Measurements from ENCODE around the gene DIAPH3. TPM values are rescaled to one million over a fixed set of nuclear protein-coding genes. Genes with fewer than 3 reads are reported as not detected.

DIAPH3 gene
- total RNA-seq, 3 donors from 2014 or later = 2.1 to 4.0 (median 3.7) TPM

DNA sequence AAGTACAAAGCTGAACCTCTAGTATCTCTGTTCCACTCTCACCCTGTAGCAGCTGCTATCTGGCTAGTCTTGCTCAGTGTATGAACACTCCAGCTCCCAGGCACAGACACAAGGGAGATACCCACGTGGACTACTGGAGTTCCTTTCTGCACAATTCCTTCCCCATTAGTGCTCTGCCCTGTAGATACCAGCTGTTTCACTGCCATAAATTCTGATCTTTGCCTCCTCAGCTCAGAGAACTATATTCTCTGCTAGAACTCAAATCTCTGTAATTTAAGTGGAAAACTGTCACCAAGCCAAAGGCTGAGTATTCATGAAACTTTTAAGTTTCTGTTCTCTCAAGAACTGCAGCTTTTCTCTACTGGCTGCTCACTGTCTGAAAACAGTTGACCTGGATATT is 273.7 kb downstream of the DIAPH3 start:
- Mint-ChIP-seq H3K27me3 (ENCODE audit: low read depth) (no peaks in the 10 kb centered on the region), H3K36me3 (ENCODE audit: insufficient read depth) (no peaks in the 10 kb centered on the region), H3K4me3 (no peak overlapping the region), H3K4me1 (ENCODE audit: low read depth) (no peaks in the 10 kb centered on the region), H3K9me3 (no peaks in the 10 kb centered on the region)
- DNase-seq = no peak
- ATAC-seq = no peak

DNA sequence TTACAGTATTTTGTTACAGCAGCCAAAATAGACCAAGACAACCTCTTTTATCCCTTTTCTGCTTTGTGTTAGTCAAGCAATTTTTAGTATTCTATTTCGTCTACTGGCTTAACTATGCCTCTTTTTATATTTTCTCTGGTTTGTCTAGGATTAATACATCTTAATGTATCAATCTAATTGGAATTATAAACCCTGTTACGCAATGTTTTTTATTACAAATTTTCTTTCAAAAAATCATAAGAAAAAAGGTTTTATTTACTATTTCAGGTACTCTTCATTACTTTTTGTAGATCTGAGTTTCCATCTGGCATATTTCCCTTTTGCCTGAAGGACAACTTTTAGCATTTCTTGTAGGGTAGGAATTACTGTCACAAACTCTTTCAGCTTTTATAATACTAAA is 275.3 kb downstream of the DIAPH3 start:
- no peak for ATAC-seq
- no peaks in the 10 kb centered on the region for H3K36me3 Mint-ChIP-seq (ENCODE audit: insufficient read depth)
- H3K4me3 Mint-ChIP-seq = no peak overlapping the region
- no peaks in the 10 kb centered on the region for H3K27me3 Mint-ChIP-seq (ENCODE audit: low read depth)
- H3K4me1 Mint-ChIP-seq (ENCODE audit: low read depth) = no peaks in the 10 kb centered on the region
- no peaks in the 10 kb centered on the region for H3K9me3 Mint-ChIP-seq
- DNase-seq = no peak

DNA sequence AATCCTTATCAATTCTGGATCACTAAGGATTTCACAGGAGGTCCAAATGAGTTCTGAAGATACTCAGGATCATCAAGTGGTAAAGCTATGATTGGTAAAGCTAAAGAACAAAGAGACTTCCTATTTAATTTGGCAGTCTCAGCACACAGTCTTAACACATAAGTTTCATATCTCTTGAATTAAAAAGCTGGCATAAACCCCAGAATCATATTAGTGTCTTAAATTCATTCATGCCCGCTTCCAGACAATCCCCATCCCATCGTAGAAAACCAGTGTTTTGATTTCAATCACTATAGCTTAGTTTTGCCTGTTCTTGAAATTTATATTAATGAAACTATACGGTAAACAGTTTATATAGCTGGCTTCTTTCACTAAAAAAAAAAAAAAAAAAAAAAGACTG is 278.7 kb downstream of the DIAPH3 start:
- no peaks in the 10 kb centered on the region for H3K27me3 Mint-ChIP-seq (ENCODE audit: low read depth)
- DNase-seq = no peak
- H3K4me1 Mint-ChIP-seq (ENCODE audit: low read depth) = no peaks in the 10 kb centered on the region
- H3K4me3 Mint-ChIP-seq = no peak overlapping the region
- H3K36me3 Mint-ChIP-seq (ENCODE audit: insufficient read depth) = no peaks in the 10 kb centered on the region
- H3K9me3 Mint-ChIP-seq = no peaks in the 10 kb centered on the region
- no peak for ATAC-seq

DNA sequence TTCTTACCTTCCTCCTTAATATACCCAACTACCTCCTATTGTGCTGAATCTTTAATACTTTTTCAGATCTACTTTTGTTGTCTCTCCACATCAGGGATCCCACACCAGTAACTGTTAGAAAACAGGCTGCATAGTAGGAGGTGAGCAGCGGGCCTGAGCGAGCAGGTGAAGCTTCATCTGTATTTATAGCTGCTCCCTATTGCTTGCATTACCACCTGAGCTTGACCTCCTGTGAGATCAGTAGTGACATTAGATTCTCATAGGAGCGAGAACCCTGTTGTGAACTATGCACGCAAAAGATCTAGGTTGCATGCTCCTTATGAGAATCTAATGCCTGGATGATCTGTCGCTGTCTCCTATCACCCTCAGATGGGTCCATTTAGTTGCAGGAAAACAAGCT is 279.8 kb downstream of the DIAPH3 start:
- Mint-ChIP-seq H3K9me3 (no peaks in the 10 kb centered on the region), H3K27me3 (ENCODE audit: low read depth) (no peaks in the 10 kb centered on the region), H3K4me1 (ENCODE audit: low read depth) (no peaks in the 10 kb centered on the region), H3K4me3 (no peak overlapping the region), H3K36me3 (ENCODE audit: insufficient read depth) (no peaks in the 10 kb centered on the region)
- no peak for DNase-seq
- ATAC-seq = no peak

DNA sequence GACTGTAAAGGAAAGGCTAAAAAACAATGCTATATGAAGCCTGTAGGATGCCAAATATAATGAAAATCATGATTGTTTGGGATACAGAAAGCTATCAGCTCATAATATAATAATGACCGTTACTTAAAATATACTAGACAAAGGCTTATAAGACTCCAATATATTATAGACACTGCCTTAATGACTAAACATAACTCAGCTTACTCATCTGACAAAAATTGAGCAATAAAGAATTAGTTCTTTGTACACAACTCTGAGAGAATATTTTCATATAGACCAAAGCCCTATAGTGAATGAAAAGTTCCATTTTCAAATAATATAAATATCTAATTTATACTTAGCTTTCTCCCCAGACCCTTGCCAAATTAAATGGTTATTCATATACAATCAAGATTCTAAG is 283.3 kb downstream of the DIAPH3 start:
- H3K27me3 Mint-ChIP-seq (ENCODE audit: low read depth) = no peaks in the 10 kb centered on the region
- no peak for ATAC-seq
- no peak overlapping the region for H3K4me3 Mint-ChIP-seq
- no peaks in the 10 kb centered on the region for H3K36me3 Mint-ChIP-seq (ENCODE audit: insufficient read depth)
- H3K9me3 Mint-ChIP-seq = no peaks in the 10 kb centered on the region
- no peak for DNase-seq
- H3K4me1 Mint-ChIP-seq (ENCODE audit: low read depth) = no peaks in the 10 kb centered on the region

DNA sequence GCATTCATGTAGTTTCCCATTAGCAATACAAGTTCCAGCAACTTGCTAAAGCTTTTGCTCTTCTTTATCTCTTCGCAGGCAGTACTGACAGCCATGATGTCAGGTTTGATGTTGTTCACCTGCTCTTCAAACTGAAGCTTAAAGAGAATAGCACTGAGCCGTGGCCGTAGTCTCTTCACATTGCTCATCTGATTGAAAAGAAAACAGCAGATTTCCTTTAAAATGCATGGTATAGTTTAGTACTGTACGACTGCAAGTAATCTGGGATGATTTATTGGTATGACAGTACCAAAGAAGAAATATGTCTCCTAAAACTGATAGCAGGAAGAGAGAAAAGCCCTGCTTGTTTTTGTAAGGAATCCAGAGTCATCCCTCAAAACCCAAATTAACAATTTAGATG is 284.4 kb downstream of the DIAPH3 start:
- DNase-seq (no peak), ATAC-seq (no peak)
- H3K9me3 Mint-ChIP-seq = no peaks in the 10 kb centered on the region
- no peaks in the 10 kb centered on the region for H3K36me3 Mint-ChIP-seq (ENCODE audit: insufficient read depth)
- no peak overlapping the region for H3K4me3 Mint-ChIP-seq
- H3K4me1 Mint-ChIP-seq (ENCODE audit: low read depth) = no peaks in the 10 kb centered on the region
- H3K27me3 Mint-ChIP-seq (ENCODE audit: low read depth) = no peaks in the 10 kb centered on the region

DNA sequence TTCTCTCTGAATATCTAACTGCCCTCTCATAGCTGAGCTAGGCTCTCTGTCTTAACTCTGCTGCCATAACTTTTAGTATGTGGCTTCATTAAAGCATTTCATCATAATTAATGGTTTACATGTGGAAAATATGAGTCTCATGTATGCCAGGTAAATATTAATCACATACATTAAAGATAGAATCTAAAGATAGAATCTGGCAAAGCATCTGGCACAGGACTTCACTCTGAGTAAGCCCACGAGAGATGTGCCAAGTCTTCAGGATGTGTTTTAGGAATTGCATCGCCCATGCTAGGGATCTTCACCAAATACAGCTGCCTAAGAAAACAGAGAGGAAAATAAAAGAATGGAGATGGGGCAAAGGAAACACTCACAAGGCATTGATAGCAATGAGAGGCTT is 285.8 kb downstream of the DIAPH3 start:
- Mint-ChIP-seq H3K36me3 (ENCODE audit: insufficient read depth) (no peaks in the 10 kb centered on the region), H3K27me3 (ENCODE audit: low read depth) (no peaks in the 10 kb centered on the region), H3K9me3 (no peaks in the 10 kb centered on the region), H3K4me3 (no peak overlapping the region), H3K4me1 (ENCODE audit: low read depth) (no peaks in the 10 kb centered on the region)
- no peak for DNase-seq
- no peak for ATAC-seq

DNA sequence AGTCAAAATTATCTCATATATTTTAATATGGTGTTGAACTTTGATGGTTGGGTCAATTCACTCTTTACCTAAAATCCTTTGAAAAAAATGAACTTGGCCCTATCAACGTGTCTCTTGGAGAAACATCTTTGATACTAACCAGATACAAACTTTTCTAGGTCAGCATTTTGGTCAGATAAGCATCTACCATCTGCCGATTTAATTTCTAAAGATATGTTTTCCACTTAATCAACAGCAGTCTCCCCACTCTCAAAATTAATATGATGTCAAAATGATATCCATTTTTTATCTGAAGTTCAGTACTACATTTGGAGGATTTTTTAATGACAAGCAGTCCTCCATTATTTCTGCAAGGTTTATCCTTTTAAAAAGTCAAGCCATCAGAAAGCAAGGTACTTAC is 288.8 kb downstream of the DIAPH3 start:
- no peaks in the 10 kb centered on the region for H3K36me3 Mint-ChIP-seq (ENCODE audit: insufficient read depth)
- no peaks in the 10 kb centered on the region for H3K9me3 Mint-ChIP-seq
- H3K4me1 Mint-ChIP-seq (ENCODE audit: low read depth) = no peaks in the 10 kb centered on the region
- ATAC-seq (no peak), DNase-seq (no peak)
- H3K27me3 Mint-ChIP-seq (ENCODE audit: low read depth) = no peaks in the 10 kb centered on the region
- no peak overlapping the region for H3K4me3 Mint-ChIP-seq

DNA sequence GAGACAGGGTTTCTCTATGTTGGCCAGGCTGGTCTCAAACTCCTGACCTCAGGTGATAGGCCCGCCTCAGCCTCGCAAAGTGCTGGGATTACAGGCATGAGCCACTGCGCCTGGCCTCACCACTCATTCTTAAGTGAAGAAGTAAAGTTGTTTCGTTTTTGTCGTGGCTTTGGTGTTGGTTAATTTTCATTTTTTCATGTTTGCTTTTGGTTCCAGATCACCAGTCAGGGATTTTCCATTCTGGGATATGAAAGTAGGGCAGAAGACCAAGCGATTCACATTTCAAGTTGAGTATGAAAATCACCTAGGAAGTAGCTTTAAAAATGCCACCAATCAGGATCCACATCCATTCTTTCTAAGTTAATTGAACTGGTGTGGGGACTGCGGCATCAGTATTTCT is 289.9 kb downstream of the DIAPH3 start:
- ATAC-seq = no peak
- Mint-ChIP-seq H3K27me3 (ENCODE audit: low read depth) (no peaks in the 10 kb centered on the region), H3K9me3 (no peaks in the 10 kb centered on the region), H3K36me3 (ENCODE audit: insufficient read depth) (no peaks in the 10 kb centered on the region), H3K4me3 (no peak overlapping the region), H3K4me1 (ENCODE audit: low read depth) (no peaks in the 10 kb centered on the region)
- DNase-seq = no peak

DNA sequence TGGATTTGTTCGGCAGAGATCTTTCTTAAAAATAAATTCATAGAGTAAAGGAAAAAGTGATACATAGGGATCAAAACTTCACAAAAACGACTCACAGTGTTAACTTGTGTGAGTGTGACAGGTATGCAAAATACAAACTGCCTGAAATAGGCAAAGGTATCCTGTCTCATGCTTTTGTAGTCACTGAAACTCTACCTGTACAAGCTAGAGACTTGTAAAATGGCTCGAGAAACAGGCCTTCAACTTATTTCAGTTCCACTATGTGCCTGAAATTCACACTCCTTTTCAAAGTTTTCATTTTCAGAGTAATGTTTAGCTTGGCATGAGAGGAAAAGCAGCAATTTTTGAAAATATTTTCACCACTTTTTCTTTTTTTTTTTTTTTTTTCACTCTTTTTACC is 290.4 kb downstream of the DIAPH3 start:
- no peaks in the 10 kb centered on the region for H3K27me3 Mint-ChIP-seq (ENCODE audit: low read depth)
- no peaks in the 10 kb centered on the region for H3K36me3 Mint-ChIP-seq (ENCODE audit: insufficient read depth)
- H3K9me3 Mint-ChIP-seq = no peaks in the 10 kb centered on the region
- no peaks in the 10 kb centered on the region for H3K4me1 Mint-ChIP-seq (ENCODE audit: low read depth)
- DNase-seq (no peak), ATAC-seq (no peak)
- no peak overlapping the region for H3K4me3 Mint-ChIP-seq

DNA sequence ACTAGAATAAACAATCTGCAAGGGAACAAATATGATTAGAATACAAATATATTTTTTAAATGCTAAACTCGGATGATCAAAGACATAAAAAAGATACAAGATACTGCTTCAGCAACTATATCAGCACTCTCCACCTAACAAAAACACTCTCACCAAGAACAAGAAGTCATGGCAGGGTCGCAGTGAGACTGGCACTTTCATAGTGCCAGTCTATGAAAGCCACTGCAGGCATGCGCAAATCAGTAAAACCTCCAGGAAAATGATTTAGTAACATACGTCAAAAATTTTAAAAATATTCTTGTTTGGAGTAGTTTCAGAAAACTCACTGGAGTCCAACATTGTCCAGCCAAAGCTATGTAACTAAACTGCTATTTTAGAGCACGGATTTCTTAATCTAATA is 295.9 kb downstream of the DIAPH3 start:
- DNase-seq = no peak
- no peaks in the 10 kb centered on the region for H3K36me3 Mint-ChIP-seq (ENCODE audit: insufficient read depth)
- no peaks in the 10 kb centered on the region for H3K4me1 Mint-ChIP-seq (ENCODE audit: low read depth)
- H3K27me3 Mint-ChIP-seq (ENCODE audit: low read depth) = no peaks in the 10 kb centered on the region
- no peak for ATAC-seq
- no peaks in the 10 kb centered on the region for H3K9me3 Mint-ChIP-seq
- H3K4me3 Mint-ChIP-seq = no peak overlapping the region

DNA sequence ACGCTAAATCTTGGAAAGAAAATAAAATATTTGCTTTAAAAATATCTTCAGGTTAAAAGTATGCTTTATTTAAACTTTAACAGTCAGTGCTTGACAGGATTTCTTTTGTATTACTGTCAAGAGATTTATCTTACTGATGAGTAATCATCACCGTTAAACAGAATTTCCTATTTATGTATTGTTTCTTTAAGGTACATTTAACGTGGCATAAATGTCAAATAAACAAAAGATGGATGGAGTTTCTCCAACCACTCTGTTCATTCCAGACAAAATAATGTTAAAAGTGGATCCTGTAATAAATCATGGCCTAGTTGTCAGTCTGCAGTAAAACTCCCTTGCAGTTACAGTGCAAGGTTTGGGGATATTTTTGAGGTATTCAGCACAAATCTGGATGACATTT is 298.3 kb downstream of the DIAPH3 start:
- Mint-ChIP-seq H3K4me1 (ENCODE audit: low read depth) (no peaks in the 10 kb centered on the region), H3K9me3 (no peaks in the 10 kb centered on the region), H3K27me3 (ENCODE audit: low read depth) (no peaks in the 10 kb centered on the region), H3K36me3 (ENCODE audit: insufficient read depth) (no peaks in the 10 kb centered on the region), H3K4me3 (no peak overlapping the region)
- DNase-seq (no peak), ATAC-seq (no peak)

DNA sequence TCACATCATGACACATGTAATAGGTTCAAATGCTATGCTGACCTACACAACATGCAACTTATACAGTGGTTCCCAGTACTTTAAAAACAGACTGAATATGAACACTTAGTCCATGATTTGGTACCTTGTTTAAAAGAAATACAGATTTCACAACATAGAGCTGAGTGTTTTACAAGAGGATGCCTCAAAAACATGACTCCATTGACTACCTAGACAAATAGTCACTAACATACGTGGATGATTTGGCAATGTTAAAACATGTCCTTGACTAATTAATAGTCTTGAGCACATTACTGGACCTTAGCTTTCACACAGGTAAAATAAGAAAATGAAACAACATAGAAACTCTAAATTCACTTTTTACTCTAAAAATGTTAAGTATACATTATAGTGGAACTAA is 300.1 kb downstream of the DIAPH3 start:
- Mint-ChIP-seq H3K9me3 (no peaks in the 10 kb centered on the region), H3K4me3 (no peak overlapping the region), H3K4me1 (ENCODE audit: low read depth) (no peaks in the 10 kb centered on the region)

DNA sequence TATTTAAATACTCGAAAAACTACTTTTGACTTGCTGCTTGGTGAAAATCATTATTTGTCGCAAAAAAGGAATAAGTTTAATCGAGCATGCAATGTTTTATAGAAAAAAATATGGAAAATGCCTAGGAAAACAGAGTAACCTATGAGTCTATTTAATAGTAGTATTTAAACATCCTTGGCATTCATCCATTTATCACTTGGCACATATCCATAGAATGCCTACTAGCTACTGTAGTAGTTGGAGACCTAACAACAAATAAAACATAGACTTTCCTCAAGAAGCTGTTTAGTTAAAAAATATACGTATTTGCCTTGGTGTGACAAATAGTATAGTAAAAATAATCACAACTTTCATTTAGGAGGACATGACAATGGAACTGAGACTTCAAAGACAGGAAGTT is 302.1 kb downstream of the DIAPH3 start:
- Mint-ChIP-seq H3K9me3 (no peaks in the 10 kb centered on the region), H3K27me3 (ENCODE audit: low read depth) (no peaks in the 10 kb centered on the region), H3K4me1 (ENCODE audit: low read depth) (no peaks in the 10 kb centered on the region), H3K4me3 (no peak overlapping the region), H3K36me3 (ENCODE audit: insufficient read depth) (no peaks in the 10 kb centered on the region)
- ATAC-seq = no peak
- DNase-seq = no peak

More for the DNA sequence above, 300.1 kb downstream of the DIAPH3 start:
- no peaks in the 10 kb centered on the region for H3K36me3 Mint-ChIP-seq (ENCODE audit: insufficient read depth)
- H3K27me3 Mint-ChIP-seq (ENCODE audit: low read depth) = no peaks in the 10 kb centered on the region
- ATAC-seq = no peak
- no peak for DNase-seq

DNA sequence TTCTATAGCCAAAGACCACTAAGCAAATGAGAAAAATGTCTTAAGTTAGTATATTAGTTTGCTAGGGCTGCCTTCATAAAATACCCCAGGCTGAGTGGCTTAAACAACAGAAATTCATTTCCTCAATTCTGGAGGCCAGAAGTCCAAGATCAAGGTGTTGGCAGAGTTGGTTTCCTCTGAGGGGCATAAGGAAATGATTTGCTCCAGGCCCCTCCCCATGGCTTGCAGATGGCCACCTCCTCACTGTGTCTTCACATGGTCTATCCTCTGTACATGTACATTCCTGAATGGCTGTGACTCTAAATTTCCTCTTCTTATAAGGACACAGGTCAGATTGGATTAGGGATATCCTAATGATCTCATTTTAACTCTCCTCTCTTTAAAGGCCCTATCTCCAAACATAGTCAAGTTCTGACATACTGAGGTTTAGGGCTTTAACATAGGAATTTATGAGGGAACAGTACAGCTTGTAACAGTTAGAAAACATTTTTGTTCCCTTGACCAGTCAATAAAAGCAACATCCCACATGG is 307.4 kb downstream of the DIAPH3 start:
- H3K4me3 Mint-ChIP-seq = no peak overlapping the region
- ATAC-seq (no peak), DNase-seq (no peak)
- no peaks in the 10 kb centered on the region for H3K36me3 Mint-ChIP-seq (ENCODE audit: insufficient read depth)
- no peaks in the 10 kb centered on the region for H3K4me1 Mint-ChIP-seq (ENCODE audit: low read depth)
- peaks cover under 1% of the 10 kb centered on the region for H3K9me3 Mint-ChIP-seq
- H3K27me3 Mint-ChIP-seq (ENCODE audit: low read depth) = no peaks in the 10 kb centered on the region
